ENCODE data around the gene JAZF1.

Gene JAZF1

DNA sequence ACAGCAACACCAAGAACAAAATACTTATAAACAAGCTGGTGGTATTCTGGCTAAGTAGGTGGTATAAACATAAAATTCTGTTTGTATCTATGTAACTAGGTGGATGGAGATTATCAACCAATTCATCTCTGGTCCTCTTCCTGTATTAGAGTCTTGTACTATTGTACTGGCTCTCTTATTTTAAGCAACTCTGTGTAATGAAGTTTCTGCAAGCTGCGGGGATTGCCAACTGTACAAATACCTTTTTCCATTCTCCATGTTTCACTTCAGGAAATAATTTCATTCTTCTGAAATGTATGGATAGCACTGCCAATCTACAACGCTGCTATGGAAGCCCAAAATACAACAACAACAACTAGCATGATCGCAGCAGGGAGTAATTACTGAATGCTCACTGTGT is 44.8 kb downstream of the JAZF1 start:
- DNase-seq (no peak), ATAC-seq (no peak)

DNA sequence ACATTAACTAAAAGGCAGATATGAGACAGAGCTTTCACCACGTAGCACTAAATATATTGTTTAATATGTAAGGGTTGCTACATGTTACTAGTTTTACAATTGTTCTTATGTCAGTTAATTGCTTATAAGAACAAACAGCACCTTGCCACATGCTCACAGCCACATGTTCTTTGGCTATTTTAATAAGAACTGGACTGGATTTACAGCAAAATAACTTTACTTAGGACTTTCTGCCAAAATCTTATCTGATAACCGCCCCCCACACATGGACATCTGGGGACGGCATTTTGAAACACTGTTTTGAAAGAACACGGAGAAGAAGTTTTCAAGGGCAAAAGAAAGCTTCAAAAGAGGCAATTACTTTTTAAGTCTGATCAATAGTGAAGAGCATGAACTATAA is 45.3 kb downstream of the JAZF1 start:
- ATAC-seq (no peak), DNase-seq (no peak)

DNA sequence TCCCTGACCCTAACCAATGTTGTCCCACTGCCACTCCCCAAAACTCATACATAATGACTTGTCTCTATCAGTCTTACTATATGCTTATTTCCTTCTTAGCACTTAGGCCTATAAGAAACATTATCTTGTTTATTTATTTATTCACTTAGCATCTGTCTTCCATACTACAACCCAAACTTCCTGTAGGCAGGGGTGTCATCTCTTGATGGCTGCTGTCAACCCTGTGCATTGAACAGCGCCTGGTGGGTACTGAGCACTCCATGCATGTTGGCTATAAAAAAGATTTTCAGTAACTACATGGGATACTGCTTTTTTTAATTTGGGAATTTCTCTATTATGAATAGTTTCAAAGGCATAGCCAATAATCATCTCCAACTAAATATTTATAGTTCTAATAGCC is 46.7 kb downstream of the JAZF1 start:
- DNase-seq: no peak
- ATAC-seq: no peak

DNA sequence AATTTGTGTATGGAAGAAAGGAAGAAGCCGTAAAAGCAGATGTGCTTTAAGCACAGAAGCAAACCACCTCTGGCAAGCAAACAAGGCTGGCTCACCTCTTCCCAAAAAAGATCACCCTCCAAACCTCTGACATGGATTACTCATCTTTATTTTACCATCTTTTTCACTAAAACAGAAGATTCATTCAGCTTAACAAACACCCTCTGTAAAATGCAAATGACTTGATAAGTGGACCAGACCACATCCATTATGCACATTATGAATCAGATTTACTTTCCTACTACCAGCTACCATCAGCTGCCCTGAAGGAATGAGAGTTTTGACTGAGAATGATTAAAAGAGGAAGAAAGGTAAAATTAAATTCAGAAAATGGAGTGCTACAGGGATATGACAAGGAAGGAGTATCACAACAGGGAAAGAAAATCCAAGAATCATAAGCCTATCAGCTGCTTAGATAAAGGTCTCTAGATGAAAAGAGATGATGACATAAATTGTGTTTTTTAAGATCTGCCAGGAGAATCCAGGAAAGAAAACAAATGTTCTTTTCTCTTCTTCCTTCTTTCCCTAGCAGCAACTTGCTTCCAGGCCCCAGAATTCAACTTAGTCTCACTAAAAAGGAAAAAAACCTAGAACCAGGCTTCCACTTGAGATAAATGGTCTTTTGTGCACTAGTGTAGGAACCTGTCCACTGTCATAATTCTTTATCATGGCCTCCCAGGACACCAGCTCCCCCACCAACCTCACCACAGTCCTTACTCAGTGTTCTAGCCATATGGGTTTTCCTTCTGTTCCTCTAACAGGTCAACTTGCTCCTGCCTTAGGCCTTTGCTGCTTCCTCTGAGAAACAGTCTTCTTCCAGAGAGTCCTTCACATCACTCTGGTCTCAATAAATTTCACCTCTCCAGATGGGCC is 47.4 kb downstream of the JAZF1 start:
- ATAC-seq: peak; percentile 67
- no peak for DNase-seq

DNA sequence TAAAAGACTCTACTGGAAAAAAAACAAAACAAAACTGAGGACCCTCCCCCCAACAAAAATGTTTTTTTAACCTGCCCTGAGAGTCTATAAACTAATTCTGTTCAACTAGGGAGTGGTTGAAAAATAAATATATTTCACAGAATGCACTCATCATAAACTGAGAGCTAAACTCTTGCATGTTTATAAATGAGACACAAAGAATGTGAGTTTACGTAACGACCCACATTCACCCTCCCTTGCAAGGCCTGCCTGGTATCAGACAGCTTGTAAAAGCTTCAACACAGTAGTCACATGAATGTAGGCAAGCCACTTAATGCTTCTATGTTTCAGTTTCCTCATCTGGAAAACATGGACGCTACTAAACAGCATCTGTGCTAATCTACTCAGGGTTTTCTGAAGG is 50.3 kb downstream of the JAZF1 start:
- DNase-seq (no peak), ATAC-seq (no peak)

DNA sequence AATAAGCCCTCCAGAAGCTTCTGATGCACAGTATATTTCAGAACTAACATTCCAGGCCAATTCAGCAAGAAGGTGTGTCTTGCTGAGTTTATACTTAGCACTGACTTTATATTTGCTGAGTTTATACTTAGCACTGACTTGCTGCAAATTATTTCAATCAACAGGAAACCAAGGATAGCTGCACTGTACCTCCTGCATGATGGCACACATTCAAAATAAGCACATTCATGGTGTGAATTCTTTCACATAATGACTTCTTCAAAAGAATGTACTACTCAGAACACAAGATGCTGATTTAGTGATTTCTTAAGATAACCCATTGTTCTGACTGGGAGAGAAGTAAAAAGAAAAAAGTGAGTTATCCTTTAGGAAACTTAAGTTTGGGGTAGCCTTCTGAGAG is 52.0 kb downstream of the JAZF1 start:
- ATAC-seq (no peak), DNase-seq (no peak)

DNA sequence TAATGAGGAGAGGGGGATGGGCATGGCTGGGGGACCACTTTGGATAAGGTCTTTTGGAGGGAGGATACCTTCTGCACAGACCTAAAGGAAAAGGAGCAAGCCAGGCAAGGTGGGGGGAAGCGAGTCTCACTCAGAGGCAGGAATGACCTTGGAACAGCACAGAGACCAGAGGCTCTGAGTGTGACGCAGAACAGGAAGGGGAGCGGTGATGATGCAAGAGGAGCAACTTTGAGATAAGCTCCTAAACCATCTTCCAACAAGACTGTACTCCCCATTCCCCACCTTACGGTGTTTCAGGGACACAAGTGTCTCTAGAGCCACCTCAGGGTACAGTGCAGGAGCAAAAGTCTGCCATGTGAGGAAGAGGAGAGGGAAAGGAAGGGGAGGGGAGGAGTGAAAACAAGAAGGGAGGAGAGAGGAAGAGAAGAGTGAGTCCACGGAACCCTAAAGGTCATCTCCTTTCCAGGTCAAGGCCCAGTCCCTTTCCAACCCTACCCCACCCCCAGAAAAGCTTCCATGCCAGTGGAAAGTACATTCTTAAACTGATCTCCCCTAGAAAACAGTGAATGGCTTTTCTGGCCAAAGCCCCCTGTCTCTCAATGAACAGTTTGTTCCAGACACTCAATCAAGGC is 54.1 kb downstream of the JAZF1 start:
- no peak for ATAC-seq

DNA sequence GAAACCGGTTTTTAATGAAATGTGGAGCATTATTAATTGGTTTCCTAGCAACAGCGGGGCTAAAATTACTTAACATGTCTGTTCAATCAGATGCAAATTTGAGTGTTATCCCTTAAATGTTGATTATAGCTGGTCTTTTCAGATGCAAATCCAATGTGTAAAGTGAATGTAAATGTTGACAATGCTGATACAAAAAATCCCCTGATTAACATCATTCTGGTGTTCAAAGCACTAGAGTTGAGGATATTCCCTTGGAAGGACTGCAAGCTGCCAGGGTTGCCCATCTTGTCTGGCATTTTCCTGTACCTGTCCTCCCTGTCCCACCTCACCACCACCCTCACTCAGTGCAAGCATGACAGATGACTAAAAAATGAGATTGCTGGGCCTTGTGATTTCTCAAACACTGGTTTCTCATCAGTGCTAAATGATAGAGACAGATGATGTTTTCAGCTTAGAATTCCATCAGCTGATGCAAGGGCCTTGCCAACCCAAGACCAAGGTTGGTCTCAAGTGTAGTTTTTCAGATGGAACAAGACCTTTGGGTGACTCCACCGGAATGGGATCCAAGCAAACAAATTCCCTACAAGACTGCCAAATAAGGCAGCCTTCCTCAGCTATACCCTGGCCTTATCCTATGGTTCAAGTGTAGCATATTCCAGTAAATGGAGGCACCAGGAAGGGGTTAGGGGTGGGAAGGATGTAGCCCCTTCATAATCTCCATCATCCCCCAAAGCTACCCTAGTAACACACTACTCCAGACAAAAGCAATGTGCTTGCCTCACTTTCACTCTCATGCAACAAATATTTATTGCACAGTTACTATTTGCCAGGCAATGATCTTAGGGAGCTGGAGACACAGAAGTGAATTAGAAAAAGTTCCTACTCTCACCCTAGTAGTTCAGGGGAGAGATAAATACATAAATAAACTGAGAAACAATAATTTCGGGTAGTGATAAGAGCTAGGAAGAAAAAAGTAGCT is 54.9 kb downstream of the JAZF1 start:
- ATAC-seq (no peak), DNase-seq (no peak)

More for the DNA sequence above, 54.1 kb downstream of the JAZF1 start:
- no peak for DNase-seq

DNA sequence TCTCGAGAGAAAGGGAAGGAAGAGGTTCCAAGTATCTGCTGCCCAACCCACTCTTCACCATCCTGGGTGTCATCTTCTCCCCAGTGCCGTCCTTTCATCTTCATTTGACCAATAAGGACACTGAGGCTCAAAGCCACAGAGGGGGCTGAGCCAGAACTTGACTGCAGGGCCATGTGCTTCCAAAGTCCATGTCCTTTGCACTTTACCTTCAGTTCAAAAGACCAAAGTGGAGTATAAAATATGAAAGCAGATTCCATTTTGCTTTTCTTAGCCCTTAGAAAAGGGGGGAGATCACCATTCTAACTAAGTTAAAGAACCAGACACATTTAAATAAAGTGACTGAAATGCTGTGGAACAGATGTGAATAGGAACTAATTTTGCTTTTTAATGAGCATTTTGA is 56.2 kb downstream of the JAZF1 start:
- no peak for ATAC-seq
- no peak for DNase-seq

DNA sequence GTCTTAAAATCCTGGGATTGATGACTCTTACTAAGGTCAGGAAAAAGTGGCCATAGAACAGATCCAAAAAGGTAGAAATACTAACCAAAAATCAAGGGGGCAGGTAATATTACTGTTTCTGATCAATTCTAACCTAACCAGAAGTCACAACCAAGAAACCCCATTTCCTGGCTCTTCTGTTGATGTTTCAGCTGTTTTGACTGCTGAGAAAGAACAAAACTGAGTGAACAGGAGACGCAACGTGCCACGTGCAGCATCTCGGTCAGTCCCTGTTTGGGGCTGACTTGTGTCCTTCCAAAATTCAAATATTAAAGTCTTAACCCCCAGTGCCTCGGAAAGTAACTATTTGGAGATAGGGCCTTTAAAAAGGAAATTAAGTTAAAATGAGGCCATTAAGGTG is 56.8 kb downstream of the JAZF1 start:
- DNase-seq (no peak), ATAC-seq (no peak)

DNA sequence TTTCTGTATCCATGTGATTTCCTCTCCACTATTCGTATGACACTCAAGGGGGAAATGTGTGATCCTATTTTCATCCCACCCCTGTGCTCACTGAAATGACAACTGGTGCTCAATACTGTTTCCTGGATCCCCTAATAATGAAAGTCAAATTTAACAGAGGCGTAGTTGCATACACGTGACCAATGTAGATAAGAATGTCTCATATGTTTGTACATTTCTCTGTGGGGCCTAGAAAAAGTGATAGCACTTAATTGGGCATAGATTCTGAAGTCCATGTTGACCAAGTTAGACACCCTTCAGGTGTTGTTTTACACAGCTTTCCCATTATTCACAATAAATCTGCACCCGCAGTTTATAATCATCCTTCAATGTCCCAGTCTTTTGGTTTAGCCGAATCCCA is 59.1 kb downstream of the JAZF1 start:
- no peak for ATAC-seq

DNA sequence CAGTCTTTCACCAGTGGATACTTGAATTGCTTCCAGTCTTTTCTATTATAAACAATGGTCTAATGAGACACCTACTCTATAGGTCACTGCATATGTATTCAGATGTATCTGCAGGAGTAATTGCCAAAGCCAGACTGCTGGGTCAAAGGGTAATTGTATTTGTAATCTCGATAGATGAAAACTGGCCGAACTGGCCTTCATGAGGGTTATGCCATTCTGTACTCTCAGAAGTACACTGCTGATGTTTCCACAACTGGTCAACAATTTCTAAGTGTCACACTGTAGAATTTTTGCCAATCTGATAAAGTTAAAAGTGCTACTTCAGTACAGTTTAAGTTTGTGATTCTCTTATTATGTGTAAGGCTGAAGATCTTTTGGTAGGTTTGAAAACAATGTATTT is 64.6 kb downstream of the JAZF1 start:
- DNase-seq: no peak
- no peak for ATAC-seq

More for the DNA sequence above, 59.1 kb downstream of the JAZF1 start:
- no peak for DNase-seq

DNA sequence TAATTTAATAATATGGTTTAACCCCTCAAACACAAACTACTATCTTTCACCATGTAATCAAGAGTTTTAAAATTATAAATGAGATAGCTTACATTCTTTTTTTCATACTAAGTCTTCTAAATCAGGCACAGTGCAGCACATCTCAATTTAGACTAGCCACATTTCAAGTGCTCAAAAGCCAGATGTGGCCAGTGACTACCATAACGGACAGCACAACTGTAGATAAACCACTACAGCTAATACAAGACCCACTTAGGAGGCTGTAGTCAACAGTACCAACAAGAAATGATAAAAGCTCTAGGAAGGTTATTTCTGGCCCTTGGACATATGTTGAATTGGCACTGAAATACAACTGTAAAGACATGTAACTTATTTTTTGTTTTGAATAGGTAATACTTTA is 65.3 kb downstream of the JAZF1 start:
- DNase-seq (no peak), ATAC-seq (no peak)

DNA sequence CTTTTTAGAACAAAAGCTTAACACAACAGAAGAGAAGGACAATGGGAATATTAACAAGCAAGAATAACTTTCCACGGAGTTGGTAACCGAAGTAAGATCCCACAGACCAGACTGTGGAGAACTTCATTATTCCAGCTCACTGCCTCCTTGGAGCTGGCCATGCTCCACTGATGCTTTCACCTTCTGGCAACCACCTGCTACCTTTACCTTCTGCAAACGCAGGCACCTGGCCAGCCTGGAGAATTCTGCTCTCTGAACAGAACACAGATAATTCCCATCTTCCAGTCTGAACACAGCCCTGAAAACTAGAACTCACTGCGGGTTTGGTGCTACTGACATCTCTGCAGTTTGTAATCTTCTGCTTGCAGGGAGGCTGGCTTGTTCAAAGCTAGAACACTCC is 66.5 kb downstream of the JAZF1 start:
- ATAC-seq (no peak), DNase-seq (no peak)

DNA sequence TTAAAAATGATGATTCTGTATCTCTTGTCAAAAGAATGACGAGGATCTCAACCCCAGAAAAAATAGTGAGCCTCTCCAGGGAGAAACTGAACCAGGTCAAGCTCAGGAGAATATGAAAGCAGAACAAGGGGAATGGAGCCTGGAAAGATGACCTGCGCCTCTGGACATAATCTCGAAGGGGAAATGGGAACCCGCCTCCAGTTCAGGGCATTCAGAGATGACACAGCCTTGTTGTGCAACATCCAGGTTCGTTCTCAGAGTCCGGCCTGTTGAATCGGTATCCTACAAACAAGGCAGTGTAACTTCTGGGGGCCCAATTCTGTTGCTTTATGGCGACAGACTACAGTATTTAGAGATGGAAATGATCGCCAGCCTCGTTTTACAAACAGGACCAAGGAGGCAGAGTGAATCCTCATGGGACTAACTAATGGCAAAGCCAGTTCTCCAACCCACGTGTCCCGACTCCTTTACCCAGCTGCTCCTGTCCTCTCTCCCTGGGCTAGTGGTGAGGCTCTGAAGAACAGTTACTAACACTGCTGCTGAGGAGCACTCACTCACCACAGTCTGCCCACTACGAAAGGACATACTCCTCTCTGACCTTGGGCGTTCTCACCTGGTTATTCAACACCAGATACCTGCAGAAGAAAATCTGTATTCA is 67.6 kb downstream of the JAZF1 start:
- ATAC-seq: no peak
- no peak for DNase-seq

DNA sequence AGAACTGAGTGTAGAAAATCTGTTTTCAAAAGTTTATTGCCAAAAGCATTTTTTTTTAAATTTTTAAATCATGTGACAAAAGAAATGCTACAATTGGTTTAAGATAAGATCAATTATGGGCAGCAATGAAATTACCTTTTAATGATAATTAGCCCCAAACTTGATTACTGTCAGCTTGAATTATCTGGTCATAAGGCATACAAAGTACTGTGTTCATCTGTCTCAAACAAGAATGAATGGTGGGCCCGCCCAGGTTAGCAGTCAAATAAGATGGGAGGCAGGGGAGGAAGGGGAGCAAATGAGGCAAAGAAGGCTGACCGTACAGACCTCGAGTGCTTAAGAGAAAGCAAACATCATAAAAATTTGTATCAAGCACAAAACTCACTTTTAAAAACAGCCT is 68.1 kb downstream of the JAZF1 start:
- DNase-seq: no peak
- no peak for ATAC-seq

DNA sequence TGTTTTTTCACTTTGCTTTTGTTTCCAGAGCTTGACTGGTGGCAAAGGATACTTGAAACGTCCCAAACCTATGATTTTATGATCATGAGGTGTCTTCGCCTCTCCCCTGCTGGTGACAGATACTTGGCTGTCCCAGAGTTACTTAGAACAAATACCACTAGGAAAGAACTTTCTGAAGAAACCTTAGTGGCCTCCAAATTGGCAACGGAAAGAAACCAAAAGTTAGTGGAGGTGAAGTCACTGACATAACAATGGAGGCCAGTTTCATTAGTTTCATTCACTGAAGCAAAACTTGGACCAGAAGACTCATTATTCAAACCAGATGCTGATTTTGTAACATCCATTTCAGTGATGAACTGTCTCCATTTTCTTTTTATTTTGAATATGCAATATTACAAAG is 68.6 kb downstream of the JAZF1 start:
- DNase-seq: no peak
- no peak for ATAC-seq

DNA sequence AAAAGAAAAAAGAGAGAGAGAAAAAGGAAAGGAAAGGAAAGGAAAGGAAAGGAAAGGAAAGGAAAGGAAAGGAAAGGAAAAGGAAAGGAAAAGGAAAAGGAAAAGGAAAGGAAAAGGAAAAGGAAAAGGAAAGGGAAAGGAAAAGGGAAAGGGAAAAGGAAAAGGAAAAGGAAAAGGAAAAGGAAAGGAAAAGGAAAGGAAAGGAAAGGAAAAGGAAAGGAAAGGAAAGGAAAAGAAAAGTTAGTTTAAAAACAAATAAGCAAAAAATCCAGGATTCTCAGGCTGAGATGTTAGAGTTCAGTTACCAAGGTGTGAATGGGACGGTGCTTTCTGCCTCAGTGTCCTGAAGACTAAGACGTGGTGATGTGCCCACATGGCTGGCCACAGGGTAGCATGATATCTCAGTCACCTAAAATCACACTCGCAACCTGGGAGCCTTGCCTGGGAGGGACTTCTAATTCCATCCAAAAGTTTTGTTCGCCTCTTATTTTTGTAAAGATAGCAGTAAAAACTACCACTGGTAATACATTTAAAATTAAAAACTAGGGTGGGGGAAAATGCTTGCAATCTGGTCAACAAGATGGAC is 70.1 kb downstream of the JAZF1 start:
- DNase-seq (no peak), ATAC-seq (no peak)

DNA sequence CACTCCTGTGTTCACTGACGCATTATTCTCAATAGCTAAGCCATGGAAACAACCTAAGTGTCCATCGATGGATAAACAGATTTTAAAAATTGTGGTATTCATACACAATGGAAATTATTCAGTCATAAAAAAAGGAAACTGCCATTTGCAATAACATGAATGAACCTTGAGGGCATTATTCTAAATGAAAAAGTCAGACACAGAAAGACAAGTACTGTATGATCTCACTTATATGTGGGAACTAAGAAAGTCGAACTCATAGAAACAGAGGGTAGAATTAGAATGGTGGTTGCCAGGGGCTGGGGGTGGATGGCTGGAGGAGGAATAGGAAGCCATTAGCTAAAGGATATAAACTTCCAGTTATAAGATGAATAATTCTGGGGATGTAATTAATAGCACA is 71.8 kb downstream of the JAZF1 start:
- DNase-seq: no peak
- ATAC-seq: no peak

DNA sequence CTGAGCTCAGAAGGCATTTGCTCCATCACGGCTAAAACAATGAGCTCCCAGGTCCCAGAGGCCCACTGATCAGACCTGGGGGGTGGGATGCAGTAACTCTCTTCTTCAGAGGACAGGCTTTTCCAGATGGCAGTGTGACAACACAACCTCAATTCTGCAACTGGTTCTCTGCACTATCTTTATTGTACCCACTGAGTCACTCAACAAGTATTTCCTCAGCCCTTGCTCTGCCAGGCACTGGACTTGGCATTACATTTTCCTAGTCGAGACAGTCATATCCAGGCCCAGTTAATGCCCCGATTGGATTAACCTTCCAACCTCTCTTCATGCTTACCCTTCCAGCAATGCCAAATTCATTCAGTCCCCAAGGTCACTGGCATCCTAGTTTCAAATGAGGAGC is 72.6 kb downstream of the JAZF1 start:
- no peak for DNase-seq

DNA sequence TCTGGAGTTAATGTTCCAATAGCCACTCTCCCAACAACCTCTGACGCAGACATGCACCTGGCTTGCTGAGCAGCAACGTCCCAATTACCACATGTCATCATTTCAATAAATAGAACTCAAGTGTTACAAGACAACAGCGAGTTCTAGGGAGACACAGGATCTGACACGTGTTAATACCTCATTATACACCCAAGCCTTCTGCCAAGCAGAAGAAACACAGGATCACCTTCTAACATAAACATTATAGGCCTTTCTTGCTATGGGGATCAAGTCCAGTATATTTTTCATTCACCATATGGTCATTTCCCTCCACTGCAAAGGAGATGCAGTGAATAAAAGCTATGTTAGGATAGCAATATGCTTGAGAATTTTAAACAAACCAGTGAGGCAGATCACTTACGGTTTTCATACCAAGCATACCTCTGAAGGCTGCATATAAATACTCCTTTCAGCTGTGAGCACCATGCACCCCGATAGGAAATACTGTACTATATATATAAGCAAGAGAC is 74.2 kb downstream of the JAZF1 start:
- ATAC-seq: no peak

More for the DNA sequence above, 72.6 kb downstream of the JAZF1 start:
- no peak for ATAC-seq

More for the DNA sequence above, 74.2 kb downstream of the JAZF1 start:
- no peak for DNase-seq
